Activated CD4-positive, alpha-beta T cell treated with anti-CD3 and anti-CD28 coated beads for 24 hours (primary cell): ENCODE measurements around the gene MAGI1.

Experiments used
- DNase-seq, 2 donors: peaks; one replicate each; pipeline ENCODE4 v3.0.0-alpha.2; 2020; ENCODE audit warnings: low read depth in 2 of 2

Gene MAGI1

GRCh38 chr3:65807225-65807624 is 231.5 kb downstream of the MAGI1 start:
- DNase-seq, result no peak

- no peak for DNase-seq
Observed at GRCh38 chr3:65806600-65806999, 232.1 kb downstream of the MAGI1 start.

GRCh38 chr3:65796676-65797075 is 242.0 kb downstream of the MAGI1 start:
- no peak for DNase-seq

GRCh38 chr3:65795166-65795565 is 243.6 kb downstream of the MAGI1 start:
- no peak for DNase-seq

- DNase-seq, result no peak
Observed at GRCh38 chr3:65793495-65794200, 245.1 kb downstream of the MAGI1 start.

- no peak for DNase-seq
Observed at GRCh38 chr3:65788461-65788860, 250.3 kb downstream of the MAGI1 start.

- no peak for DNase-seq
Observed at GRCh38 chr3:65787827-65788226, 250.9 kb downstream of the MAGI1 start.

- no peak for DNase-seq
Observed at GRCh38 chr3:65787340-65787739, 251.4 kb downstream of the MAGI1 start.

- DNase-seq, result no peak
Observed at GRCh38 chr3:65786890-65787289, 251.8 kb downstream of the MAGI1 start.

- no peak for DNase-seq
Observed at GRCh38 chr3:65785065-65785645, 253.6 kb downstream of the MAGI1 start.

- no peak for DNase-seq
Observed at GRCh38 chr3:65783117-65783516, 255.6 kb downstream of the MAGI1 start.

GRCh38 chr3:65781594-65781993 is 257.1 kb downstream of the MAGI1 start:
- DNase-seq, result no peak

- no peak for DNase-seq
Observed at GRCh38 chr3:65779390-65779789, 259.3 kb downstream of the MAGI1 start.

- no peak for DNase-seq
Observed at GRCh38 chr3:65778968-65779367, 259.8 kb downstream of the MAGI1 start.

GRCh38 chr3:65777050-65777449 is 261.7 kb downstream of the MAGI1 start:
- no peak for DNase-seq

- no peak for DNase-seq
Observed at GRCh38 chr3:65776494-65776893, 262.2 kb downstream of the MAGI1 start.

GRCh38 chr3:65776081-65776480 is 262.6 kb downstream of the MAGI1 start:
- DNase-seq, result no peak

GRCh38 chr3:65772758-65773157 is 266.0 kb downstream of the MAGI1 start:
- DNase-seq, result no peak

- no peak for DNase-seq
Observed at GRCh38 chr3:65767551-65767950, 271.2 kb downstream of the MAGI1 start.

- no peak for DNase-seq
Observed at GRCh38 chr3:65762235-65762580, 276.5 kb downstream of the MAGI1 start.

- DNase-seq, result no peak
Observed at GRCh38 chr3:65761446-65762234, 277.1 kb downstream of the MAGI1 start.

GRCh38 chr3:65758876-65759598 is 279.7 kb downstream of the MAGI1 start:
- no peak for DNase-seq
